HL-60 (cell line): ENCODE measurements around the gene CIRBP.

ENCODE experiments used
- DNase-seq, 2 experiments: peaks; one replicate each; pipeline ENCODE4 v3.0.0-alpha.2; 2010 to 2020; ENCODE audit warnings: low read depth in 1 of 2, low spot score in 1 of 2
- H3K27ac ChIP-seq: fragments of 250-450 bp; sonication (Bioruptor Pico); replicated peaks from 2 replicates; pipeline ENCODE4 v1.5.1; 2020; ENCODE audit warnings: mild to moderate bottlenecking, moderate library complexity
- H3K27me3 ChIP-seq: fragments of 250-450 bp; sonication (Bioruptor Pico); 2 replicates; pipeline ENCODE4 v1.5.1; 2021; ENCODE audit warnings: mild to moderate bottlenecking, moderate library complexity; ENCODE audit not compliant: insufficient read depth, poor library complexity, severe bottlenecking
- H3K4me3 ChIP-seq: replicated peaks from 2 replicates; pipeline ENCODE4 v1.5.1; 2011; ENCODE audit warnings: mild to moderate bottlenecking, control low read depth, low read length; ENCODE audit not compliant: insufficient read depth
- CTCF ChIP-seq: IDR thresholded peaks from one replicate; pipeline ENCODE4 v1.5.1; 2011; ENCODE audit warnings: low read length, control low read depth, inconsistent platforms; ENCODE audit not compliant: insufficient read depth
- GABPA ChIP-seq: IDR thresholded peaks from 2 replicates; pipeline ENCODE4 v1.6.1; 2012; ENCODE audit warnings: low read depth
- POLR2AphosphoS5 ChIP-seq: IDR thresholded peaks from 2 replicates; pipeline ENCODE4 v1.6.1; 2012; ENCODE audit warnings: low read depth
- REST ChIP-seq: IDR thresholded peaks from 2 replicates; pipeline ENCODE4 v1.6.1; 2012; ENCODE audit warnings: low read depth; ENCODE audit not compliant: insufficient replicate concordance
- SPI1 ChIP-seq: IDR thresholded peaks from 2 replicates; pipeline ENCODE4 v1.6.1; 2012; ENCODE audit warnings: low read depth, mild to moderate bottlenecking, borderline replicate concordance

The CIRBP gene

GRCh38 chr19:1296575-1297271 lies 27.6 kb downstream of the CIRBP start:
- Histone ChIP-seq H3K27me3 (peaks cover 51% of the 10 kb centered on the region), H3K4me3 (no peak overlapping the region), H3K27ac (no peak overlapping the region)
- TF ChIP-seq REST, result no peak
- TF ChIP-seq SPI1, result no peak
- no peak for TF ChIP-seq POLR2AphosphoS5
- no peak for TF ChIP-seq CTCF
- TF ChIP-seq GABPA, result no peak
- DNase-seq, result no peak

GRCh38 chr19:1298235-1298634 lies 29.1 kb downstream of the CIRBP start:
- no peak overlapping the region for H3K4me3 ChIP-seq
- no peak for DNase-seq
- H3K27me3 ChIP-seq, result peaks cover 36% of the 10 kb centered on the region
- no peak for TF ChIP-seq CTCF
- no peak for TF ChIP-seq SPI1
- no peak for TF ChIP-seq GABPA
- TF ChIP-seq REST, result no peak
- TF ChIP-seq POLR2AphosphoS5, result no peak
- H3K27ac ChIP-seq, result no peak overlapping the region

- peaks cover 20% of the 10 kb centered on the region for H3K27me3 ChIP-seq
- no peak for DNase-seq
- TF ChIP-seq GABPA, result no peak
- no peak for TF ChIP-seq REST
- TF ChIP-seq CTCF, result no peak
- TF ChIP-seq POLR2AphosphoS5, result no peak
- no peak for TF ChIP-seq SPI1
- no peak overlapping the region for H3K27ac ChIP-seq
- H3K4me3 ChIP-seq, result no peak overlapping the region
Observed at GRCh38 chr19:1299801-1300200, 30.7 kb downstream of the CIRBP start.
